Suprapubic skin (tissue), 3 donors: ENCODE data around the gene HSPB9.

Experiments
- CTCF ChIP-seq, 2 donors: fragments of 200-600 bp in 1 of 2; fragments of 450-650 bp in 1 of 2; sonication (generic) in 1 of 2; IDR thresholded peaks; one replicate each; pipeline ENCODE4 v1.5.1; 2016 to 2019; ENCODE audit warnings: antibody characterized with exemption in 2 of 2, mild to moderate bottlenecking in 1 of 2, moderate library complexity in 1 of 2
- POLR2A ChIP-seq, 2 donors: fragments of 450-650 bp; IDR thresholded peaks; one replicate each; pipeline ENCODE4 v1.6.1; 2017; ENCODE audit warnings: antibody characterized with exemption in 2 of 2, mild to moderate bottlenecking in 2 of 2, moderate library complexity in 2 of 2

DNA sequence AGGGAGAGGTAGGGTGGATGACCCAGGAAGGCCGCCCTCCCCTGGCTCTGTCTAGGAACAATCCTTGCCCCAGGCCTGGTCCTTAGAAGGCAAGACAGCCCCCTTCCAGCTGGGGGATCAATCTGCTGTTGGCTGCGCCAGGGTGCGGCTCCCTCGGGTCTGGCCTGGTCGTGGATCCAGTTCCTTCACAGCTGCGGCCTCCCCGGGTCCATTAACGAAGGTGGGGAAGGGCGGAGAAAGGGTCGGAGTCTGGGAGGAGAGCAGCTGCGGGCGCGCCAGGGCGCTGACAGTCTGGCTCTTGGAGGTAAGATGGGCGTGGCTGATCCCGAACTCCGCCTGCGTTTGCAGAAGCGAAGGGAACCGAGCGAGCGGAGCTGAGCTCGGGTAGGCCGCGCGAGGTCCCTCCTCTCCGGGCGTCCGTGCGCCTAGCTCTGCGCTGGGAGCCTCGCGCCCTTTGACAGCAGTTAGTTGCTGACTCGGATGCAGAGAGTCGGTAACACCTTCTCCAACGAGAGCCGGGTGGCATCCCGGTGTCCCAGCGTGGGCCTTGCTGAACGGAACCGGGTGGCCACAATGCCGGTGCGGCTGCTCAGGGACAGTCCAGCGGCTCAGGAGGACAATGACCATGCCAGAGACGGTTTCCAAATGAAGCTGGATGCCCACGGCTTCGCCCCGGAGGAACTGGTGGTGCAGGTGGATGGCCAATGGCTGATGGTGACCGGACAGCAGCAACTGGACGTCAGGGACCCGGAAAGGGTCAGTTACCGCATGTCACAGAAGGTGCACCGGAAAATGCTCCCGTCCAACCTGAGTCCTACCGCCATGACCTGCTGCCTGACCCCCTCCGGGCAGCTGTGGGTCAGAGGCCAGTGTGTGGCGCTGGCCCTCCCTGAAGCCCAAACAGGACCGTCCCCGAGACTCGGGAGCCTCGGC is at the start of gene HSPB9:
- no peak for TF ChIP-seq POLR2A (IDR thresholded peaks at IDR 0.05)
- no peak for TF ChIP-seq CTCF (IDR thresholded peaks at IDR 0.05)
